Heart left ventricle (tissue), 13 donors: ENCODE data around the gene HNRNPL.

Experiments used
- POLR2A ChIP-seq, 2 donors: fragments of 450-650 bp; IDR thresholded peaks; one replicate each; pipeline ENCODE4 v1.6.1; 2017; ENCODE audit warnings: antibody characterized with exemption in 2 of 2, mild to moderate bottlenecking in 2 of 2, moderate library complexity in 2 of 2
- TF ChIP-seq, protein P1 (sequence below), 12 donors: fragments of 200-600 bp; sonication (generic) in 4 of 12; IDR thresholded peaks; one replicate each; pipeline versions ENCODE4 v1.5.0 to v1.8.0; 2018 to 2022; ENCODE audit warnings: antibody characterized with exemption in 12 of 12, mild to moderate bottlenecking in 5 of 12
- donor health status: ischemic (EF 13 %, LVEDD 7.1; RV severe dilation, severe dysfunction).
- donor health status: DM: no; HTN: yes; CAD: no.
- donor health status: DM: no; HTN: no; CAD: no.
- donor health status: ischemic (EF 25% LVEDD 6.9; RV normal size, moderate dysfunction).
- donor health status: ischemic (EF 25% LVEDD 5.7; RV mildly dilated, moderate dysfunction).
- donor health status: ischemic (EF 35%, LVEDD 5.7; RV mildly dilated, moderate dysfunction).
- donor health status: nonischemic (EF 11% LVEDD 7.7; RV severe dilation, severe dysfunction).
- donor health status: DM: yes; HTN: yes; CAD: no.
- donor health status: PGD.
- donor health status: ischemic (EF 29% LVEDD 5.4; RV normal size, mild dysfunction).
- donor health status: nonischemic (EF 23%, LVEDD 6.1; RV moderate dilation, normal function).

DNA sequence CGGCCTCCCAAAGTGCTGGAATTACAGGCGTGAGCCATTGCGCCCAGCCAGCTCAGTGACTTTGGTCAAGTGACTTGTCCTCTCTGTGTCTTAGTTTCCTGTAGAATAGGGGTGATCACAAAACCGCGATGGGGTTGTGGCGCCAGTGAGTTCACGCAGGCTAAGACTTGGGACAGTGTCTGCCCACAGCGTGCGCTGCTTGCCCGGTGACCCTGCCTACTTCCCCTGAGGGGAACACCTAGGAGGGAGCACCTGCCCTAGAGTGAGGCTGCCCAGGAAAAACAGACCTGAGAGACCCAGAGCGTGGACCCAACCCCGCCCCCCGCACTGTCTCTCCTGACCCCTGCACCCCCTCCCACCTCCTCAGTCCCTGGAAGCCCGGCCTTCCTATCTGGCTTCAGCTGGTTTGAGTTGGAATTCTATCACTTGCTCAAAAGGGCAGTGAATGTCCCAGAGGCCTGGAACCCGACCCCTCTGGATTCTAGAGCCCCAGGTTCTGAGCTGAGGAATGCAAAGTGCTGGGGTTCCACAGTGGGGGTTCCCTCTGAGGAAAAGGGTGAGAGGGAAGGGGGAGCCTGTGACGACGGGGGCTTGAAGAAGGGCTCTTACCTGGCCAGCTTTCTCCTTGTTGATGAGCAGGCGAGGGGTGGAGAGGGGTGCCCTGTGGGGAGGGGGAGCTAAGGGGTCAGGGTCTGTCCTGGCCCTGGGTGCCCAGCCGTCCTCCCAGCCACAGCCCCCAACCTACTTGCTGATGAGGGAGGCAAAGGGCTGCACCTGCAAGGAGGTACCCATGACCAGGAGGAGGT is 30.5 kb upstream of the HNRNPL start:
- TF ChIP-seq, protein P1, sequence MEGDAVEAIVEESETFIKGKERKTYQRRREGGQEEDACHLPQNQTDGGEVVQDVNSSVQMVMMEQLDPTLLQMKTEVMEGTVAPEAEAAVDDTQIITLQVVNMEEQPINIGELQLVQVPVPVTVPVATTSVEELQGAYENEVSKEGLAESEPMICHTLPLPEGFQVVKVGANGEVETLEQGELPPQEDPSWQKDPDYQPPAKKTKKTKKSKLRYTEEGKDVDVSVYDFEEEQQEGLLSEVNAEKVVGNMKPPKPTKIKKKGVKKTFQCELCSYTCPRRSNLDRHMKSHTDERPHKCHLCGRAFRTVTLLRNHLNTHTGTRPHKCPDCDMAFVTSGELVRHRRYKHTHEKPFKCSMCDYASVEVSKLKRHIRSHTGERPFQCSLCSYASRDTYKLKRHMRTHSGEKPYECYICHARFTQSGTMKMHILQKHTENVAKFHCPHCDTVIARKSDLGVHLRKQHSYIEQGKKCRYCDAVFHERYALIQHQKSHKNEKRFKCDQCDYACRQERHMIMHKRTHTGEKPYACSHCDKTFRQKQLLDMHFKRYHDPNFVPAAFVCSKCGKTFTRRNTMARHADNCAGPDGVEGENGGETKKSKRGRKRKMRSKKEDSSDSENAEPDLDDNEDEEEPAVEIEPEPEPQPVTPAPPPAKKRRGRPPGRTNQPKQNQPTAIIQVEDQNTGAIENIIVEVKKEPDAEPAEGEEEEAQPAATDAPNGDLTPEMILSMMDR (IDR thresholded peaks at IDR 0.05): no peak
- no peak for TF ChIP-seq POLR2A (IDR thresholded peaks at IDR 0.05)
